AG04450 (cell line): ENCODE measurements around the gene MYO7B. TPM values are rescaled to one million over a fixed set of nuclear protein-coding genes. Genes with fewer than 3 reads are reported as not detected.

Experiments
- CTCF ChIA-PET: fragments of 300-600, 350-600 bp; formaldehyde crosslinking; extraction: SDS; loops from one replicate; lab custom pipeline; 2022; ENCODE audit warnings: antibody characterized with exemption, inconsistent platforms; lab: Charles Lee
- POLR2A ChIA-PET: fragments of 350-600 bp; formaldehyde crosslinking; extraction: SDS; loops from one replicate; lab custom pipeline; 2021; ENCODE audit warnings: antibody characterized with exemption, inconsistent platforms; lab: Yijun Ruan, JAX
- DNase-seq: peaks from one replicate; pipeline ENCODE4 v3.0.0-alpha.2; 2011; ENCODE audit warnings: low read depth, low spot score
- H3K27ac ChIP-seq: one replicate; pipeline ENCODE4 v1.5.1; 2012; ENCODE audit warnings: low read depth, low read length, control low read depth
- H3K27me3 ChIP-seq: one replicate; pipeline ENCODE4 v1.6.0; 2012; ENCODE audit warnings: low read length; ENCODE audit not compliant: control insufficient read depth, insufficient read depth
- H3K4me3 ChIP-seq: 2 replicates; pipeline ENCODE4 v1.5.1; 2011; ENCODE audit warnings: mild to moderate bottlenecking, low read depth, low read length, control low read depth
- H3K9me3 ChIP-seq: 2 replicates; pipeline ENCODE4 v1.5.1; 2012; ENCODE audit warnings: low read length; ENCODE audit not compliant: control insufficient read depth, insufficient read depth
- polyA plus RNA-seq: library from polyadenylated mRNA; depleted of rRNA; stranded (reverse); fragments of >200 nt; gene quantifications from 2 replicates; pipeline ENCODE4 v1.2.3, GENCODE V29; 2011
- TF ChIP-seq, protein P1 (sequence below): IDR thresholded peaks from 2 replicates; pipeline ENCODE4 v1.5.1; 2011; ENCODE audit warnings: low read depth, low read length, control low read depth, inconsistent platforms

The MYO7B gene
- polyA plus RNA-seq, 1 experiment: 0.02 TPM

DNA sequence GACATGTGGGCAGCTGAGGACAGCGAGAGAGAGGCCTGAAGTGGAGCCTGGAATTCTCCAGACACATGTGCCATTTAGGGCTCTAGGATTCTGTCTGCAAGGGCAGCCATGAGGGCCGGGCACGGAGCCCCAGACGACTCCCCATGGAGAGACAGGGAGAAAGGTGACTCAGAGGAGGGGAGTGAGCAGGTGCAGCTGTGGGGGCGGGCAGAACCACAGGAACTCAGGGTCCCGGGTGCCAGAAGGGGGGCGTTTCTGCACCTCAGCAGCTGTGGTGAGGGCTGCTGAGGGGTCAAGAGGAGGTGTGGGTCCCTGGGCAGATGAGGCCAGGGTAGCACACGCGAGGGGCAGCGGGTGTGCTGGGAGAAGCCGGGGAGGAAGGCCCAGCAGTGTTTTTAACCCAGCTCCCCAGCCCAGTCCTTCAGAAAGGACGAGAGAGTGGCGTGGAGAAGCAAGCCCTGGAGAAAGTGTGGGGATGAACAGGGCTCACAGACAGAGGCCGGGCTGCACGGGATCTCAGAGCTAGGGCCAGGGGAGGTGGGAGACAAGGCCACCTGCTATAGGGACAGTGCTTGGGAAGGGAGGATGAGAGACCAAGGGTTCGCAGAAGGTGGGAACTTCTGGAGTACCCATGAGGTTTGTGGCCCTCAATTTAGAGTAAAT is 118.1 kb downstream of the MYO7B start:
- TF ChIP-seq, protein P1, sequence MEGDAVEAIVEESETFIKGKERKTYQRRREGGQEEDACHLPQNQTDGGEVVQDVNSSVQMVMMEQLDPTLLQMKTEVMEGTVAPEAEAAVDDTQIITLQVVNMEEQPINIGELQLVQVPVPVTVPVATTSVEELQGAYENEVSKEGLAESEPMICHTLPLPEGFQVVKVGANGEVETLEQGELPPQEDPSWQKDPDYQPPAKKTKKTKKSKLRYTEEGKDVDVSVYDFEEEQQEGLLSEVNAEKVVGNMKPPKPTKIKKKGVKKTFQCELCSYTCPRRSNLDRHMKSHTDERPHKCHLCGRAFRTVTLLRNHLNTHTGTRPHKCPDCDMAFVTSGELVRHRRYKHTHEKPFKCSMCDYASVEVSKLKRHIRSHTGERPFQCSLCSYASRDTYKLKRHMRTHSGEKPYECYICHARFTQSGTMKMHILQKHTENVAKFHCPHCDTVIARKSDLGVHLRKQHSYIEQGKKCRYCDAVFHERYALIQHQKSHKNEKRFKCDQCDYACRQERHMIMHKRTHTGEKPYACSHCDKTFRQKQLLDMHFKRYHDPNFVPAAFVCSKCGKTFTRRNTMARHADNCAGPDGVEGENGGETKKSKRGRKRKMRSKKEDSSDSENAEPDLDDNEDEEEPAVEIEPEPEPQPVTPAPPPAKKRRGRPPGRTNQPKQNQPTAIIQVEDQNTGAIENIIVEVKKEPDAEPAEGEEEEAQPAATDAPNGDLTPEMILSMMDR: no peak
- Histone ChIP-seq H3K9me3 (no peaks in the 10 kb centered on the region; the same call in 1 of the 2 replicates), H3K27ac (no peak overlapping the region), H3K4me3 (no peak overlapping the region), H3K27me3 (no peaks in the 10 kb centered on the region)
- DNase-seq: no peak
- ChIA-PET POLR2A (no interaction called here), CTCF (interaction anchor here (5.1 kb wide), 1 partner anchor 63 kb away, joined by 22 read pairs; no protein-coding TSS in a partner anchor)

DNA sequence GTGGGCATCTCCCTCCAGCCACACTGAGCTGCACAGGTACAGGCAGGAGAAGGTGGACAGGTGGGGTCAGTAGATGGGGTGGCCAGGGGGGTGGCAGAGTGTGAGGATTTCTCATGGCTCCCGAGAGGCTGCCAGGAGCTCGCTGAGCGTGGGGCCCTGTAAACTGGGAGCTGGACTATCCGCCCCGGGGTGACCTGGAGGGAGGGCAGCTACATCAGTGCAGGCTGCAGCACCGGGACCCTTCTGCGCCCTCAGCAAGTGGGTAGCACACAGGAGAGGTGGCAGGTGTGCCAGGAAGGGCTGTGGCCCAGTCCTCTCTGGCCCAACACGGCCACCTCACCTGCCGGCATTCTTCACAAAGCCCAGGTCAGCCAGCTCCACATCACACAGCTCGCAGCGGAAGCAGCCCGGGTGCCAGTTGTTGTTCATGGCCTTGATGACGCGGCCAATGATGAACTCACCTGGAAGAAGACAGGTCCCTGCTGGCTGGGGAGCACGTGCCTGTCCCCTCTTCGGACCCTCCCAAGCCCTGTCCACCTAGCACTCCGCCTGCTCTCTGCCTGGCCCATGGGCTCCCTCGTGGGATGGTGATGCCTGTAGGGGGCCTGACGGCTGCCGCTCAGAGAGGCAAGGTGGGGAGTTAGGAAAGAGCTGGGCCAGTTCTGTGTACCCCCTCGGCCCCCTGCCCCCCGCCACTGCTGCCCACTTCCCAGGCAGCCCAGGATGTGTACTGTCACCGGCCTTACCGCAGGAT is 118.8 kb downstream of the MYO7B start:
- Histone ChIP-seq H3K27me3 (no peaks in the 10 kb centered on the region), H3K9me3 (no peaks in the 10 kb centered on the region; the same call in 1 of the 2 replicates), H3K27ac (no peak overlapping the region), H3K4me3 (no peak overlapping the region)
- POLR2A ChIA-PET: no interaction called here
- DNase-seq: no peak
- TF ChIP-seq, protein P1: no peak
- CTCF ChIA-PET: interaction anchor here (5.1 kb wide), 1 partner anchor 63 kb away, joined by 22 read pairs; no protein-coding TSS in a partner anchor

DNA sequence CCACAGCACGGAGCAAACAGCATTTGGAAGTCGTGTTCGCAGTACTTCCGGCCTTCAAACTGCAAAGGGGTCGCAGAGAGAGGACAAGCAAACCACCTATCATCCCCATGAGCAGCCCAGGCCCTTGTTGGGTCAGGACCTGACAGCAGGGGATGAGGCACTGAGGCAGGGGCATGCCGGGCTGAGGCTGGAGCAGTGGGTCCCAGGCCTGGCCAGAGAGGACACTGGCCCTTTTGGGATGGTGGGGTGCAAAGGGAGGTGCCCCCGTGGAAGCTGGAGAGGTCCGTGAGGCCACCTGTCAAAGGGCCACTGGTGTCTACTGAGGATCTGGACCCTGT is 119.3 kb downstream of the MYO7B start:
- TF ChIP-seq, protein P1: no peak
- Histone ChIP-seq H3K27me3 (no peaks in the 10 kb centered on the region), H3K4me3 (no peak overlapping the region), H3K27ac (no peak overlapping the region), H3K9me3 (no peaks in the 10 kb centered on the region; the same call in 1 of the 2 replicates)
- DNase-seq: no peak
- CTCF ChIA-PET: no interaction called here
- POLR2A ChIA-PET: no interaction called here

DNA sequence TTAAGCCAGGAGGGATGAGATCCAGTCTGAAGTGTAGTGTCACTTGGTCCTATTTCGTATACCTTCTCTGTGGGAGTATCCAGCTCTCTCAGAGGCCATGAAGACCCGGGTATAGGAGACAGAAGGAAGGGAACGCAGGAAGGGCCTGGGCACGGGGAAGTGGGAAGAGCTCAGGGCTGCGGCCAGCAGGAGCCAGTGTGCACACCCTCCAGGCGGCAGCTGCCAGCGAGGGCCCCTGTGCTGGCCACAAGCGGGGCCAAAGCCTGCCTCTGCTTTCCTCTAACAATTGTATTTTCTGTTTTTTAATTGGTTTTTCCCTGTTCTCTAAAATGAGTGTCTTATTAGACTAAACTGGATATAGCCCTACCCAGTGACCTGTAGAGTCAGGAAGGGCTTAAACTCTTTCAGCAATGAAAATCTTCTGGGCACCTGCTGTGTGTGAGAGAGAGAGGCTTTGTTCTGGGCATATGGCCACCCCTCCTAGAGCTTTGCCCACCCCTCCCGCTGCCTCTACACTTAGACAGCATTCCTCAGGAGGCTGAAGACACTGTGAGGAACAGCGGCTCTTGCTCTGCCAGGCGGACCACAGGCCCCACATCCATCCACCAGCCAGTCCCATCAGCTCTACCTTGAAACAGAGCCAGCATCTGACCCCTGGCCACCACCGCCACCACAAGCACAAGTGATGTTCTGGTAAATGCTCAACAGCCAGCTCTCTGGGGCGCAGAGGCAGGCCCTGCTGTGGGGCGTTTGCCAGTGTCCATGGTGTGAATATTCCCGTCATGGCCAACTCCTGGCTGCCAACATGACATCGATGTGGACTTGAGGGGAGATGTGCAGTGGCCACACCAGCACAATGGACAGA is 120.0 kb downstream of the MYO7B start:
- no peak for DNase-seq
- CTCF ChIA-PET: no interaction called here
- Histone ChIP-seq H3K27me3 (no peaks in the 10 kb centered on the region), H3K4me3 (no peak overlapping the region), H3K27ac (no peak overlapping the region), H3K9me3 (no peaks in the 10 kb centered on the region; the same call in 1 of the 2 replicates)
- POLR2A ChIA-PET: no interaction called here
- TF ChIP-seq, protein P1: no peak
